HL-60/S4 treated with phorbol 12-myristate 13-acetate at 8.2 ng/mL for 4 days and 3 days (cell line): ENCODE measurements around the gene KAT2A.
"Not testable (repeated sequence)": the region's sequence is repeated elsewhere in the genome, so short reads cannot be mapped to it uniquely, and the experiment has no call there.

Experiments
- in situ Hi-C: fragments of 300-500 bp; cut with MboI; formaldehyde crosslinking; loops from 2 replicates; pipeline ENCODE4 v1.15.0; 2022; ENCODE audit warnings: low sequenced_read_pairs

KAT2A gene

GRCh38 chr17:42120770-42121769 is at the start of gene KAT2A:
TSS of gene KAT2A (minus strand) at chr17:42121367. CDS start at chr17:42121304, 63 bp downstream.
- in situ Hi-C loops: no loop called here

- in situ Hi-C loops: no loop called here
Observed at GRCh38 chr17:42169351-42169750, 48.2 kb upstream of the KAT2A start.

GRCh38 chr17:42167807-42168206 is 46.6 kb upstream of the KAT2A start:
- in situ Hi-C loops: no loop called here

GRCh38 chr17:42166196-42166763 is 45.1 kb upstream of the KAT2A start:
- in situ Hi-C loops: no loop called here

GRCh38 chr17:42165751-42166150 is 44.6 kb upstream of the KAT2A start:
- in situ Hi-C loops: no loop called here

- in situ Hi-C loops: no loop called here
Observed at GRCh38 chr17:42163696-42164407, 42.7 kb upstream of the KAT2A start.

GRCh38 chr17:42163113-42163512 is 41.9 kb upstream of the KAT2A start:
- in situ Hi-C loops: no loop called here

- in situ Hi-C loops: no loop called here
Observed at GRCh38 chr17:42160531-42160910, 39.4 kb upstream of the KAT2A start.

- in situ Hi-C loops: no loop called here
Observed at GRCh38 chr17:42159796-42160530, 38.8 kb upstream of the KAT2A start.

GRCh38 chr17:42155614-42156045 is 34.5 kb upstream of the KAT2A start:
- in situ Hi-C loops: no loop called here

- in situ Hi-C loops: no loop called here
Observed at GRCh38 chr17:42153919-42154742, 33.0 kb upstream of the KAT2A start.

GRCh38 chr17:42146911-42147607 is 25.9 kb upstream of the KAT2A start:
- in situ Hi-C loops: no loop called here

GRCh38 chr17:42143138-42143537 is 22.0 kb upstream of the KAT2A start:
- in situ Hi-C loops: not testable (repeated sequence)

GRCh38 chr17:42142371-42142896 is 21.3 kb upstream of the KAT2A start:
- in situ Hi-C loops: no loop called here

- in situ Hi-C loops: no loop called here
Observed at GRCh38 chr17:42141382-42141781, 20.2 kb upstream of the KAT2A start.

- in situ Hi-C loops: not testable (repeated sequence)
Observed at GRCh38 chr17:42140690-42141089, 19.5 kb upstream of the KAT2A start.

- in situ Hi-C loops: no loop called here
Observed at GRCh38 chr17:42138749-42139492, 17.8 kb upstream of the KAT2A start.

- in situ Hi-C loops: no loop called here
Observed at GRCh38 chr17:42136654-42137051, 15.5 kb upstream of the KAT2A start.
